Panc1 (cell line): ENCODE results near the gene LAMB3. TPM values are rescaled to one million over a fixed set of nuclear protein-coding genes. Genes with fewer than 3 reads are reported as not detected.

Experiments used
- ATAC-seq: fragments of 200-7000 bp; cut with Tn5 transposase; 2 replicates; pipeline ENCODE4 v1.9.1; 2020; ENCODE audit warnings: mild to moderate bottlenecking, moderate library complexity
- BruUV-seq: library from RNA; stranded (reverse); fragments of 400-500 nt; replicated peaks from 2 replicates; lab custom pipeline; 2021; lab: Mats Ljungman, UMichigan
- CTCF ChIA-PET: fragments of 300-600 bp; sonication (Branson Sonifier 250); formaldehyde crosslinking; loops from one replicate; lab custom pipeline; 2022; ENCODE audit warnings: antibody characterized with exemption; lab: Charles Lee
- POLR2A ChIA-PET: fragments of 300-600 bp; sonication (Branson Sonifier 250); formaldehyde crosslinking; loops from one replicate; lab custom pipeline; 2022; ENCODE audit warnings: antibody characterized with exemption; lab: Charles Lee
- DNase-seq: peaks from one replicate; pipeline ENCODE4 v3.0.0-alpha.2; 2010; ENCODE audit warnings: low read depth, low spot score
- H3K27ac ChIP-seq: 2 replicates; pipeline ENCODE4 v1.5.1; 2011; ENCODE audit warnings: mild to moderate bottlenecking, low read length, inconsistent platforms
- H3K27me3 ChIP-seq: fragments of 200-500 bp; sonication (Bioruptor generic); 2 replicates; pipeline ENCODE4 v1.6.0; 2014; ENCODE audit warnings: low read length, inconsistent platforms; ENCODE audit not compliant: control insufficient read depth, insufficient read depth
- H3K36me3 ChIP-seq: fragments of 200-500 bp; sonication (Bioruptor generic); 2 replicates; pipeline ENCODE4 v1.5.1; 2014; ENCODE audit warnings: inconsistent platforms, mild to moderate bottlenecking, low read length, moderate library complexity; ENCODE audit not compliant: control insufficient read depth, insufficient read depth
- H3K4me1 ChIP-seq: 2 replicates; pipeline ENCODE4 v1.5.1; 2011; ENCODE audit warnings: inconsistent platforms, mild to moderate bottlenecking, low read length, moderate library complexity; ENCODE audit not compliant: control insufficient read depth, insufficient read depth
- H3K4me3 ChIP-seq, 2 experiments: 2 replicates each; pipeline ENCODE4 v1.5.1; 2011 to 2012; ENCODE audit warnings: low read depth in 2 of 2, low read length in 2 of 2, mild to moderate bottlenecking in 2 of 2, inconsistent platforms in 1 of 2, moderate library complexity in 1 of 2
- H3K9me3 ChIP-seq: fragments of 200-500 bp; sonication (Bioruptor generic); 2 replicates; pipeline ENCODE4 v1.5.1; 2014; ENCODE audit warnings: low read depth, mild to moderate bottlenecking, inconsistent platforms, low read length, moderate library complexity; ENCODE audit not compliant: control insufficient read depth, insufficient read depth
- CTCF ChIP-seq: fragments of 450-650 bp; IDR thresholded peaks from 2 replicates; pipeline ENCODE4 v1.5.1; 2017; ENCODE audit warnings: mild to moderate bottlenecking
- REST ChIP-seq, 2 experiments: IDR thresholded peaks; 2 replicates each; pipeline ENCODE4 v1.6.1; 2011 to 2012; ENCODE audit warnings: low read depth in 2 of 2, control low read depth in 1 of 2, low read length in 1 of 2, mild to moderate bottlenecking in 1 of 2, moderate library complexity in 1 of 2; ENCODE audit not compliant: insufficient read depth in 1 of 2
- SIN3A ChIP-seq: IDR thresholded peaks from 2 replicates; pipeline ENCODE4 v1.6.1; 2012; ENCODE audit warnings: low read depth, mild to moderate bottlenecking, low read length, moderate library complexity, borderline replicate concordance; ENCODE audit not compliant: insufficient read depth
- in situ Hi-C: cut with HindIII; loops from 2 replicates; pipeline ENCODE4 v1.10.0; 2016; ENCODE audit warnings: low sequenced_read_pairs, low pct_unique_long_range_greater_than_20kb
- intact Hi-C: fragments of 100-400 bp; cut with micrococcal nuclease; formaldehyde crosslinking; loops from one replicate; pipeline ENCODE4 v1.10.0; 2022; ENCODE audit not compliant: unreplicated experiment
- total RNA-seq: library from RNA; stranded (reverse); gene quantifications from one replicate; pipeline ENCODE4 v1.2.1, GENCODE V29; 2021; ENCODE audit not compliant: unreplicated experiment

The LAMB3 gene
- total RNA-seq, 1 experiment from 2014 or later = 0.85 TPM

GRCh38 chr1:209569455-209570207 is 82.6 kb downstream of the LAMB3 start:
- CTCF ChIA-PET = interaction anchor here (0.5 to 1.0 kb wide), 8 partner anchors 23 to 1828 kb away, joined by 3 to 4 read pairs (median 3); no protein-coding TSS in a partner anchor
- no peaks in the 10 kb centered on the region for H3K4me1 ChIP-seq
- in situ Hi-C loops = no loop called here
- 0 out of 2 replicates have a peak, but pooled peaks cover 4% of the 10 kb centered on the region for H3K27me3 ChIP-seq
- no peak overlapping the region for H3K27ac ChIP-seq
- no peak for ATAC-seq
- BruUV-seq = no TSS peak
- no peaks in the 10 kb centered on the region for H3K9me3 ChIP-seq
- no peaks in the 10 kb centered on the region for H3K36me3 ChIP-seq
- H3K4me3 ChIP-seq = no peak overlapping the region
- POLR2A ChIA-PET = no interaction called here
- intact Hi-C loops = loop anchor here (2.0 to 10.0 kb wide), 5 partner anchors 123 to 365 kb away; no protein-coding TSS in a partner anchor
- DNase-seq = peak; percentile 43
- peak; percentile 90 for TF ChIP-seq CTCF
- TF ChIP-seq SIN3A = no peak
- TF ChIP-seq REST (IDR thresholded peaks at IDR 0.05; ENCODE audit: insufficient read depth in 1 of 2, low read depth in 2 of 2, low read length in 1 of 2) = no peak

GRCh38 chr1:209567698-209568175 is 84.5 kb downstream of the LAMB3 start:
- no peak for DNase-seq
- H3K36me3 ChIP-seq = no peaks in the 10 kb centered on the region
- no peak for ATAC-seq
- in situ Hi-C loops (no loop called here), intact Hi-C loops (loop anchor here (2.0 to 10.0 kb wide), 4 partner anchors 125 to 363 kb away; no protein-coding TSS in a partner anchor)
- 0 out of 2 replicates have a peak, but pooled peaks cover 4% of the 10 kb centered on the region for H3K27me3 ChIP-seq
- H3K27ac ChIP-seq = no peak overlapping the region
- BruUV-seq = no TSS peak
- ChIA-PET POLR2A (no interaction called here), CTCF (no interaction called here)
- no peaks in the 10 kb centered on the region for H3K9me3 ChIP-seq
- H3K4me1 ChIP-seq = no peaks in the 10 kb centered on the region
- no peak for TF ChIP-seq SIN3A
- no peak for TF ChIP-seq CTCF
- H3K4me3 ChIP-seq = no peak overlapping the region
